GM19328 (cell line): Measurements from ENCODE around the gene GABBR2.

Experiments
- ATAC-seq: cut with Tn5 transposase; IDR thresholded peaks from one replicate; pipeline ENCODE4 v1.9.1; 2021; ENCODE audit warnings: mild to moderate bottlenecking, moderate library complexity; ENCODE audit not compliant: unreplicated experiment

GABBR2 gene

GRCh38 chr9:98549401-98549800 lies 159.3 kb downstream of the GABBR2 start:
- ATAC-seq = no peak

DNA sequence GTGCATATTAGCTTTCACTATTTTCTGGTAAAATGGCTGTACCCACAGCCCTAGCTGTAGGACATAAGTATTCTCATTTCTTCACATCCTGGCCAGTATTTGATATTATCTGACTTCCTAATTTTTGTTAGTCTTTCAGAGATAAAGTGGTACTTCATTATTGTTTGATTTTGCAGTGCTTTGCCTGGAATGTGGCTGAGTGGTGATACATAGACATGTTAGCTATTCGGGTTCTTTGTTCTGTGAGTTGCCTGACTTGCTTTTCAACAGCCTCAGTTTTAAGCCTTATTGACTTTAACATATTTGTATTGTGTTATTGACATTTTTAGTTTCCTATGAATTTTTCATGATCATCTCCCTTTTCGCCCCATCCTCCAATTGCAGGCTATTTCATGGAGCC lies 161.1 kb downstream of the GABBR2 start:
- ATAC-seq = no peak

DNA sequence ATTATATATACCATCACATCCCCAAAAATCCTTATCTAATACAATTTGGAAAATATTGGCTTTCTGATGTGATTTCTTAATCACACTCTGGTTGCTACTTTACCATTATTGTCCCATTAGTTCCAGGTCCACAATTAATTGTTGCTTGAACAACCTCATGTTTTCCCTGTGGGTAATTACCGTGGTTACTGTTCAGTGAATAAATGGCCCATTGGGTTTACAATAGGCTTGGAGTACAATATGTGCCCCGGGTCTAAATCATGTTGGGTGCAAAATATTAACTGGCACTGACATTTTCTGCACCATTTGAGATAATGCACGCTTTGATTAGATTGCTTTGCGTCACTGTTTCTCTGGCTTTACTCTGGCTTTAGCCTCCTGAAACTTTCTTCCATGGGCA lies 163.7 kb downstream of the GABBR2 start:
- ATAC-seq = no peak

DNA sequence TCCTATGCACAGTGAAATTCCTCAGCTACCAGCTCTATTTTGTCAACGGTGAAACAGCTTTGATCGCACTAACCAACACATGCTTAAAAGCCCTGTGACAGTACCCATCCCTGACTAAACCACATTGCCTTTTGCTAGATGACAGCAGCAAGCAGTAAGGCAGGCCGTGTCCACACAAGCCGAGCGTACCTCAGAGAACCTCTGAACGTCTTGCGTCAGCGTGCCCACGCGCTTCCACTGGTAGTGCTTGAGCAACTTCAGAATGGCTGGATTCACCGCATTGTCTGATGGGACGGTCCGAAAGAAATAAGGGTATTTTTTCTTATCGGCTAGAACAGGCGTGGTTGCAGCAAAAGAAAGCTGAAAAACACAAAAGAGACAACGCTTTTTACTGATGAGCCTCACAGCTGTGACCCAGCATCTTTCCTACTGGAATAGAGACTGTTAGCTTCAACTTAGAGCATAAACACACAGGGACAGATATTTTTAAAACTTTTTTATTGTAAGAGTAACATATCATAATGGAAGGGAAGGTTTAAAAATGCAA lies 167.0 kb downstream of the GABBR2 start:
- no peak for ATAC-seq

DNA sequence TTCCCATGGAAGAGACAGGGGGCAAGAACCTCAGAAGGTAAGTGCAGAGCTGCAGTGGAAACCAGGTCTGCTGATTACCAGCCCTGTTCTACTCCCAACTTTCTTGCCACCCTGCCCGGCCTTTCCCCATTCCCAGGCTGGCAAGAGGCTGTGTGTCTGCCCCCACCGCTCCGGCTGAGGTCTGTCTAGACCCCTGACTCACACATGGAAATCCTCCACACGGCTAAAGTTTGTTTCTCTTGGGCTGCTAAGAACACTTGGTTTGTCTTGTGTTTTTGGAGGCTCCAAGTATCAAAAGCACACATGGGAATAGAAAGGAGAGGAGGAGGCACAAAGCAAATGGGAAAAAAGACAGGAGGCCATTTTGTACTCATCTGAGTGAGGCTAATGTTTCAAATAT lies 168.3 kb downstream of the GABBR2 start:
- ATAC-seq = no peak

GRCh38 chr9:98539954-98540353 lies 168.8 kb downstream of the GABBR2 start:
- ATAC-seq = no peak

- ATAC-seq = no peak
These were observed 170.1 kb downstream of the GABBR2 start for GRCh38 chr9:98538626-98539031.

DNA sequence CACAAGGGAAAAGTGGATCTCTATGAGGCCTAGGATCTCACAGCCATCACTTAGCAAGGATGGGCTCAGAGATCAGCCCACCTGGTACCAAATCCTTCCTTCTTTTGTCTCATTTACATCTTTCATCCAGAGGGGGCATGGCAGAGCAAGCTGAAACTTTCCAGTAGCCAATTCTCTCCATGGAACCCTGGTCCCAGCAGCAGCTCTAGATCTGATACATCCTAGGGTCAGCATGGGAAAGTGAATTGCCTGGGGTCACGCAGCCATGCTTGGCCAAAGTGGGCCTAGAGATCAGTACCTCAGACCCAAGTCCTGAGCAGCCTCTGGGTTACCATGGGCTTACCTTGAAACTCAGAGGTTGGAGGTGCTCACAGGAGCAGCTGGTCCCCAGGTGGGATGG lies 170.5 kb downstream of the GABBR2 start:
- no peak for ATAC-seq

- ATAC-seq = no peak
These were observed 172.1 kb downstream of the GABBR2 start for GRCh38 chr9:98536542-98537173.

DNA sequence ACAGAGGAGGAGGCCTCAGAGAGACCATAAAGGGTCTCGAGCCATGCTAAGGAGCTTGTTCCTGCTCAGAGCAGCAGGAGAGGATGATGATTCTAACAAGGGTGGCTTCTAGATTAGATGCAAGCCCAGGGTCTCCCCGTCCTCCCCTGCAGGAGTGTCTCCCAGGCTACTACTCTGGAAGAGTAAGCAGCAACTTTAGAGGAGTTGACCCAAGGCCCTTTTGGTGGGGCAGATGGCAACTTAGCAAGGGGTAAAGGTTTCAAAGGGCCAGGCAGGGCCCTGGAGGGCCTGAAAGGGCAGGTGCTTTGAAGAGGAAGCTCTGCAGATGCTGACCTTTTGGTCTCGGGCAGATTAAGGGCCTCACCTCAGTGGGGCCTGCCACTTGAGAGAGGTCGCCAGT lies 174.9 kb downstream of the GABBR2 start:
- ATAC-seq = no peak

GRCh38 chr9:98533132-98533531 lies 175.6 kb downstream of the GABBR2 start:
- ATAC-seq = no peak

DNA sequence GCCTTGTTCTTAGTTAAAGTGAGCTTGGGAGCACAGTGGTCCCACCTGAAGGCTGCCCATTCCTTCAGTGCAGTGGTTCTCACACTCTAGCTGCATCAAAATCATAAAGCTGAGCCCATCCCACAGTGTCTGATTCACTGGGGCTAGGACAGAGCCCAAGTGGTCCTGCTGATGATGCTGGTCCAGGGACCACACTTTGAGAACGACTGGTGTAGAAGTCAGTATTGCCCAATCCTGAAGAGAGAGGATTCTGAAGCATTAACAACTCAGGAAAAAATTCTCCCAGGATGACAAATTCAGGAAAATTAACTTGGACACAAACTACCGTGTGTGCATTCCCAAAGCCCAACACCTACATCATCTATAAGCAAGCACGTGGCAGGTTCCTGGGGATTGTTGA lies 176.2 kb downstream of the GABBR2 start:
- ATAC-seq = no peak

DNA sequence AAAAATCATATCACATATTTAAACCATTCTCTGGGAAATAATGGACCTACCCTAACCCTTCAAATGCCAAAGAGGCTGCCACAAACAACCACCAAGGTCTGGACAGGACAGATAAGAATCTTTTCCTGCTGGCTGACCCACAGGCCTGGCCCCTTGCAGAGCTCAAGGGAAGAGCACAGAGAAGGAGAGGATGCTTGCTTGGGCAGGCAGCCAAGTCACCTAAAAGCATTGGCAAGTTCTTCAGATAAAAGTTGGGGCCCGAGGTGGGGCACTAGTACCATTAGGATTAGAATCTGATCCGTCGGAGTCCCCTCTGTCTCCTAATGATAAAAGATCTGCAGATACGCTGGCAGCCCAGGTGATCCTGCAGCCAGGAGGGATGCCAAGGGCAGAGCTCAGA lies 176.6 kb downstream of the GABBR2 start:
- ATAC-seq = no peak

DNA sequence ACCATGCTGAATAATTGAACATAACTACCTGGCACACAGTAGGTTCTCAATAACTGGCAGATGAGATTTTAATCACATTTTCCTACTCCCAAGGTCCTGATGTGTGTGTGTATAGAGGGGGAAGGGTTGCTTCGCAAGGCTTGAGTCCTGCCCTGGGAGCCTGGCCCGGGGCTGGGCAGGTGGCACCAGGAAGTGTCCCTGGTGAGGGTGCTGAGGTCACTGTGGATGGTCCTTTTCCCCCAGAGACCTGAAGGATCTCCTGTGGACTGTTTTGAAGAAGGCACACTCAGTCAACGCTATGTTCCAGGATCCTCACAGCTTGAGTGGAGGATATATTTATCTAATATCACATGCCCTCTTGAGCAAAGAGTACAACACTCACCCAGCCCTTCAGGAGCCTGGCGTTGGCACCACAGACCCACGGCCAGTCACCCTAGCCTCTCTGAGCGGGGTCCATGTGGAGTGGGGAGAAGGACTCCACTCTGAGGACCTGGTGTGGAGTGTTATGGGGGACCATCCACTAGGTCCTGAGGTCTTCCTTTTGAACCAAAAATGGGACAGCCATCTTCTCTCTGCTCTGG lies 177.8 kb downstream of the GABBR2 start:
- ATAC-seq = no peak

DNA sequence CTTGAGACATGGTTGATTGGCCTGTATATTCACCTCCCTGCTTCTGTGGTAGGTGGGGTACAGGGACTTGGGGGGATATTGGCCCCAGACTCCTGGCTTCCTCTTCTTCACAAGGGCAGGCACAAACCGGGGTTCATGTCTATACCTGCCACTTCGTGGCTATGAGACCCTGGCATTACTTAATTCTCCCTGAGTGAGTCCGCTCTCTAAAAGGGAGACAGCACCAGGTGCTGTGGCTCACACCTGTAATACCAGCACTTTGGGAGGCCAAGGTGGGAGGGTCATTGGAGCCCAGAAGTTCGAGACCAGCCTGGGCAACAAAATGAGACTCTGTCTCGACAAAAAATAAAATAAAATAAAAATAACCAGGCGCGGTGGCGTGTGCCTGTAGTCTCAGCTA lies 178.5 kb downstream of the GABBR2 start:
- ATAC-seq = no peak

DNA sequence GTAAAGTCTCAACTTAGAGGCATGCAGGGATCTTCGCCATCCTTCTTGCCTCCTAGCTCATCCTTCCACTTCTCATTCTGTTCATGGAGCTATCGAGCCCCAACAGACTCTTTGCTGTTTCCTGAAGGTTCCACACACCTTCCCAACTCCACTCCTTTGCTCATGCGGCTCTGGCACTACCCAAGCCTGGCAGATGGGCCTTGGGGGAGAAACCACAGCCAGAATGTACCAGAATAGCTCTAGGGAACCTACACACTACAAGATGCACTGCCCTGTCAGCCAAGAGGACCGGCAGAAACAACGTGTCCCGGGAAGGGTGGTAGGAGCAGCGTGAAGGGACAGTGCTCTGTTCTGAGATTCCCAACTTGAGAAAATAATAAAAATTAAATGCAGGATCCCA lies 178.9 kb downstream of the GABBR2 start:
- ATAC-seq = no peak

- no peak for ATAC-seq
These were observed 185.4 kb downstream of the GABBR2 start for GRCh38 chr9:98523231-98523901.

DNA sequence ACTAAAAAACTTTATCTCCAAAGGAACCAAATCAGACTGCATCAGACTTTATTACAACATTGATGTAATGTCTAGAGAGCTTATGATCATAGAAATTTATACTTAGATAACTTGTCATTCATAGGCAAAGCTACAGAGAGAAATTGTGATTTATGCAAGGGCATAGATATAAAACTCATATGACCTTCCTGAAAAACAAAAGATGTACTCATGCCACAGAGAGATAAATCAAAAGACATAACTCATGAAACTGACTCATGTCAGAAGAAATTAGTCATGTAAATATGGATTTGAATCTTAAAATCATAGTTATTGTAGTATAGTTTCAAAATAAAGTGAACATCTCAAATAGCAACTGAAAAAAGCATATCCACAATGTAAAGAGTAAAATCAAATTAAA lies 186.2 kb downstream of the GABBR2 start:
- ATAC-seq = no peak

GRCh38 chr9:98521141-98521540 lies 187.6 kb downstream of the GABBR2 start:
- ATAC-seq = no peak

GRCh38 chr9:98520221-98520960 lies 188.3 kb downstream of the GABBR2 start:
- no peak for ATAC-seq

- ATAC-seq = no peak
These were observed 189.1 kb downstream of the GABBR2 start for GRCh38 chr9:98519641-98520040.

DNA sequence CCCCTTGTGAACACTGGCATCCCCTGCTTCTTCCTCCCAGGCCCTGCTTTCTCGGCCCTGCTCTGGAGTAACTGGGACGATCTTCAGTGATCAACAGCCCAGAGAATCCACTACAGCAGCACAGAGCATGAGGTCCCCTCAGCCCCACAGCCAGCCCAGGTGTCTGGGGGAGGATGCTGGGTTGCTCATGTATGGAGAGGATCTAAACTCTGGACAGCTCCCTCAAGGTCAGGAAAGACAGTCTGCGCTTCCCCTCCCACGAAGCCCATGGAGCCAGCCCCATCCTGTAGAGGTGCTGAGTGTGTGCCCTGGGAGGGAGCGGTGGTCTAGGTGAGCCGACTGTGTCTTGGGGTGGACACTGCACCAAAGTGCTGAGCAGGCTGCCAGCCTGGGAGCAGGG lies 190.2 kb downstream of the GABBR2 start:
- no peak for ATAC-seq
